Endodermal cell (in vitro differentiated cells): ENCODE results near the gene FRY. TPM values are rescaled to one million over a fixed set of nuclear protein-coding genes. Genes with fewer than 3 reads are reported as not detected.

Source experiments
- DNase-seq: peaks from one replicate; pipeline ENCODE4 v3.0.0-alpha.2; 2017
- H3K27ac ChIP-seq: 2 replicates; pipeline ENCODE4 v1.5.1; 2013; ENCODE audit warnings: mild to moderate bottlenecking, low read depth, low read length, moderate library complexity
- H3K27me3 ChIP-seq: 2 replicates; pipeline ENCODE4 v1.6.1; 2013; ENCODE audit warnings: mild to moderate bottlenecking, low read length, moderate library complexity; ENCODE audit not compliant: insufficient read depth, control insufficient read depth, poor library complexity, severe bottlenecking
- H3K36me3 ChIP-seq: 2 replicates; pipeline ENCODE4 v1.7.0; 2013; ENCODE audit warnings: mild to moderate bottlenecking, low read length, moderate library complexity; ENCODE audit not compliant: control insufficient read depth, insufficient read depth
- H3K4me1 ChIP-seq: one replicate; pipeline ENCODE4 v1.7.0; 2013; ENCODE audit warnings: low read length; ENCODE audit not compliant: control insufficient read depth, insufficient read depth
- H3K4me3 ChIP-seq: 2 replicates; pipeline ENCODE4 v1.5.1; 2013; ENCODE audit warnings: mild to moderate bottlenecking, low read length, moderate library complexity
- H3K9ac ChIP-seq: 2 replicates; pipeline ENCODE4 v1.6.1; 2013; ENCODE audit warnings: mild to moderate bottlenecking, low read length, moderate library complexity; ENCODE audit not compliant: poor library complexity, severe bottlenecking; ENCODE audit errors: extremely low read depth
- H3K9me3 ChIP-seq: 2 replicates; pipeline ENCODE4 v1.6.1; 2013; ENCODE audit warnings: mild to moderate bottlenecking, low read length, moderate library complexity; ENCODE audit not compliant: control insufficient read depth
- H3K27ac Mint-ChIP-seq: 2 replicates; pipeline ENCODE4 v1.8.0; 2020; ENCODE audit warnings: mixed read lengths
- H3K27me3 Mint-ChIP-seq: 2 replicates; pipeline ENCODE4 v1.8.0; 2021; ENCODE audit warnings: mild to moderate bottlenecking, mixed read lengths; ENCODE audit not compliant: insufficient read depth
- H3K36me3 Mint-ChIP-seq: 2 replicates; pipeline ENCODE4 v1.8.0; 2020; ENCODE audit warnings: low read depth, mixed read lengths
- H3K4me1 Mint-ChIP-seq: 2 replicates; pipeline ENCODE4 v1.8.0; 2020; ENCODE audit warnings: mixed read lengths
- H3K4me3 Mint-ChIP-seq: 2 replicates; pipeline ENCODE4 v1.8.0; 2020; ENCODE audit warnings: mild to moderate bottlenecking, moderate library complexity, mixed read lengths
- H3K9me3 Mint-ChIP-seq: 2 replicates; pipeline ENCODE4 v1.8.0; 2020; ENCODE audit warnings: mild to moderate bottlenecking, mixed read lengths
- WGBS, 2 experiments: methylation state at CpG; one replicate each; pipeline versions ENCODE4 v1.1.5 to v1.1.7; 2013; ENCODE audit warnings: missing lambda C conversion rate in 2 of 2, mixed read lengths in 1 of 2; ENCODE audit not compliant: insufficient coverage in 1 of 2, insufficient read length in 1 of 2; 5-methylcytosine and 5-hydroxymethylcytosine counted together
- total RNA-seq, 2 donors: library from RNA; stranded (reverse); fragmentation: NEBNext Ultra II Directional in 1 of 2; extraction: Animal tissue kit (Norgen Biotek cat#: 25700) in 1 of 2; gene quantifications; 2 replicates in 1 of 2; 3 replicates in 1 of 2; pipeline ENCODE4 v1.2.1, GENCODE V29; 2021
- TF ChIP-seq, protein P1 (sequence below): fragments of 200-600 bp; sonication (generic); conservative IDR thresholded peaks from 2 replicates; pipeline ENCODE4 v1.5.0; 2021; ENCODE audit warnings: antibody characterized with exemption, mild to moderate bottlenecking

The FRY gene
- total RNA-seq, 2 donors from 2014 or later = 20.1 to 30.8 TPM

DNA sequence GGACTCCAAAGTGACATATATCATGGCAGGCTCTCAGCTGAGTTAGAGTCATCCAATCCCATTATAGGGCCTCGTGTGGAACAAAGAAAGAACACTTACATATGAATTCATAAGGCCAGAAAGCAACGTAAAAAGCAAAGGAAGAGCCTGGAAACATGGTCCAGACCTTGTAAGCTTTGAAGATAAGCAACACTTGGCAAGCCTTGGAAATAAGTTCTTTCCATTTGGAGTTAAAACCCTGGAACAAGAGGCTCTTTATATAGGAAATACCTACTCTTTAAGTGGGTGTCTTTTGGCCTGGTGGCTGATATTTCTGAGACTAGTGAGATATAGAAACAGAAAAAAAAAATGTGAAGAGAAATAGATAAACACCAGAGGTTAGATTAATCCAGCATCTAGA lies 234.2 kb downstream of the FRY start:
- no peak overlapping the region for H3K27ac Mint-ChIP-seq
- no peaks in the 10 kb centered on the region for H3K9me3 Mint-ChIP-seq
- no peaks in the 10 kb centered on the region for H3K4me1 ChIP-seq
- peaks cover 9% of the 10 kb centered on the region for H3K36me3 Mint-ChIP-seq
- 93 to 94% methylated on average over 2 of the region's 2 CpGs for WGBS, 2 experiments
- H3K36me3 ChIP-seq = no peaks in the 10 kb centered on the region
- no peak overlapping the region for H3K4me3 Mint-ChIP-seq
- no peaks in the 10 kb centered on the region for H3K27me3 ChIP-seq
- peaks cover 3% of the 10 kb centered on the region for H3K4me1 Mint-ChIP-seq
- TF ChIP-seq, protein P1, sequence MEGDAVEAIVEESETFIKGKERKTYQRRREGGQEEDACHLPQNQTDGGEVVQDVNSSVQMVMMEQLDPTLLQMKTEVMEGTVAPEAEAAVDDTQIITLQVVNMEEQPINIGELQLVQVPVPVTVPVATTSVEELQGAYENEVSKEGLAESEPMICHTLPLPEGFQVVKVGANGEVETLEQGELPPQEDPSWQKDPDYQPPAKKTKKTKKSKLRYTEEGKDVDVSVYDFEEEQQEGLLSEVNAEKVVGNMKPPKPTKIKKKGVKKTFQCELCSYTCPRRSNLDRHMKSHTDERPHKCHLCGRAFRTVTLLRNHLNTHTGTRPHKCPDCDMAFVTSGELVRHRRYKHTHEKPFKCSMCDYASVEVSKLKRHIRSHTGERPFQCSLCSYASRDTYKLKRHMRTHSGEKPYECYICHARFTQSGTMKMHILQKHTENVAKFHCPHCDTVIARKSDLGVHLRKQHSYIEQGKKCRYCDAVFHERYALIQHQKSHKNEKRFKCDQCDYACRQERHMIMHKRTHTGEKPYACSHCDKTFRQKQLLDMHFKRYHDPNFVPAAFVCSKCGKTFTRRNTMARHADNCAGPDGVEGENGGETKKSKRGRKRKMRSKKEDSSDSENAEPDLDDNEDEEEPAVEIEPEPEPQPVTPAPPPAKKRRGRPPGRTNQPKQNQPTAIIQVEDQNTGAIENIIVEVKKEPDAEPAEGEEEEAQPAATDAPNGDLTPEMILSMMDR = no peak
- no peaks in the 10 kb centered on the region for H3K27me3 Mint-ChIP-seq
- H3K9ac ChIP-seq = no peak overlapping the region
- H3K4me3 ChIP-seq = no peak overlapping the region
- H3K9me3 ChIP-seq = no peaks in the 10 kb centered on the region
- no peak for DNase-seq
- H3K27ac ChIP-seq = no peak overlapping the region

DNA sequence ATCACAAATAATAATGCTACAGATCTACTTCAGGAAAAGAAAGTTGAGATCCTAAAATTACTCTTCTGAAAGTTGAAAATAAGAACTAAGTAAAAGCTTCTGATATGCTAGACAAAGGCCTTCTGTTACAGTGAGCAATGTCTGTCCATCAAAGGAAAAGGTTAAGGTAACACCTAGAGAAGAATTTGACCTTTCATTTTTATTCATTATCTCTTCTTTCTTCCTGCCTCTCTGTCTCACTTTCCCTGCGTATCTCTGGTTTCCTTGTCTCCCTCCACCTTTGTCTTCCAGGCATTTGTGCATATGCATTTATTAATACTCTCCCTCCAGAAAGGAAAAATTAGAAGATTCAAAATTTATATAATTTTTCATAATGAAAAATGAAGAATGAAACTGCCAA lies 234.6 kb downstream of the FRY start:
- no peak overlapping the region for H3K9ac ChIP-seq
- Mint-ChIP-seq H3K36me3 (peaks cover 9% of the 10 kb centered on the region), H3K9me3 (no peaks in the 10 kb centered on the region), H3K27ac (no peak overlapping the region), H3K4me1 (peaks cover 3% of the 10 kb centered on the region), H3K4me3 (no peak overlapping the region), H3K27me3 (no peaks in the 10 kb centered on the region)
- no peak overlapping the region for H3K27ac ChIP-seq
- H3K36me3 ChIP-seq = no peaks in the 10 kb centered on the region
- no peaks in the 10 kb centered on the region for H3K4me1 ChIP-seq
- no peak overlapping the region for H3K4me3 ChIP-seq
- DNase-seq = no peak
- H3K27me3 ChIP-seq = no peaks in the 10 kb centered on the region
- WGBS, 2 experiments = 96 to 100% methylated on average over 1 of the region's 1 CpG
- no peaks in the 10 kb centered on the region for H3K9me3 ChIP-seq
- TF ChIP-seq, protein P1 = no peak

DNA sequence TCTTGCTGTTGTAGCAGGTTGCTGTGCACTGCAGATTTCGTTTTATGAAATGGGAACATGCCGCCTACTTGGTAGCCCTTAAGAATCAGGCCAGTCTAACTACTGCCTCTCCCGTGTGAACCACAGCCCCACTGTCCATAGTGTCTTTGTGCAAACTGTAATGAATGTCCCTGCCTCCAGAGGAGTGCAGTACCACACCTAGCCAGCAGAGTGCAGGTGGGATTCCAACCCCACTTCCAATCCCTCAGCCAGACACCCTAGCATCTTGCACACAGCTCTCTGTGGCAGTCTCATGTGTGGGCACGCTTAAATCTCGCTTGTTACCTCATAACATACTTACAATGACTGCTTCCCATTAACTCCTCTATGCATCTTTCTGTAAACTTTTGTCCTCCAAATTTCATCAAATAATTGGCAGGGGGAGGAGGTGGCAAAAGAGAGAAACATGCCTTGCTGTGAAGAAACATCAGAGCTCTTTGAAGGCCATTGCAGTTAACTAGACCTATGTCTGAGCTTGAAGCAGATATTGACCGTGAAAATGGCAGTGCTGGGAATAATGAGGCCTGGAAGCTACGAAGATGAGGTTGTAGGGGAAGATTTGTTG lies 236.4 kb downstream of the FRY start:
- no peak overlapping the region for H3K27ac ChIP-seq
- peak; percentile 93 for DNase-seq
- TF ChIP-seq, protein P1 = peak; percentile 92
- Mint-ChIP-seq H3K9me3 (peaks cover 1% of the 10 kb centered on the region), H3K27me3 (no peaks in the 10 kb centered on the region), H3K36me3 (peaks cover 15% of the 10 kb centered on the region), H3K27ac (no peak overlapping the region), H3K4me1 (peaks cover 3% of the 10 kb centered on the region), H3K4me3 (no peak overlapping the region)
- no peaks in the 10 kb centered on the region for H3K36me3 ChIP-seq
- H3K9me3 ChIP-seq = no peaks in the 10 kb centered on the region
- 75 to 85% methylated on average over 4 to 7 of the region's 7 CpGs for WGBS, 2 experiments
- no peak overlapping the region for H3K4me3 ChIP-seq
- H3K27me3 ChIP-seq = no peaks in the 10 kb centered on the region
- no peak overlapping the region for H3K9ac ChIP-seq
- H3K4me1 ChIP-seq = no peaks in the 10 kb centered on the region
